ENCODE measurements around the gene TSTD1.

GRCh38 chr1:161021970-161022353 is 16.8 kb downstream of the TSTD1 start:
- TF ChIP-seq SP1 (IDR thresholded peaks at IDR 0.05; ENCODE audit: low read depth, low read length) (no peak), JUND (IDR thresholded peaks at IDR 0.05; ENCODE audit: low read depth, low read length) (no peak), POLR2AphosphoS2 (IDR thresholded peaks at IDR 0.05; ENCODE audit: low read depth, low read length) (no peak), ZBED1 (IDR thresholded peaks at IDR 0.05; ENCODE audit: borderline replicate concordance) (no peak), HDAC2 (IDR thresholded peaks at IDR 0.05) (no peak), NFXL1 (IDR thresholded peaks at IDR 0.05; ENCODE audit: borderline replicate concordance) (no peak), MEF2A (IDR thresholded peaks at IDR 0.05; ENCODE audit: insufficient read depth, low read depth, low read length) (no peak), SMC3 (IDR thresholded peaks at IDR 0.05; ENCODE audit: borderline replicate concordance, low read length) (no peak), ASH2L (IDR thresholded peaks at IDR 0.05; ENCODE audit: borderline replicate concordance, low read depth) (no peak)
